Mucosa of stomach (tissue), 1 donor: Measurements from ENCODE around the gene XPNPEP2.

Source experiments
- H3K27me3 ChIP-seq: one replicate; pipeline ENCODE4 v1.7.0; 2013; ENCODE audit warnings: mild to moderate bottlenecking, low read length; ENCODE audit not compliant: control insufficient read depth, insufficient read depth
- H3K36me3 ChIP-seq: one replicate; pipeline ENCODE4 v1.7.0; 2013; ENCODE audit warnings: low read length; ENCODE audit not compliant: control insufficient read depth, insufficient read depth
- H3K4me1 ChIP-seq: one replicate; pipeline ENCODE4 v1.7.0; 2013; ENCODE audit warnings: mild to moderate bottlenecking, low read length; ENCODE audit not compliant: control insufficient read depth, insufficient read depth
- H3K4me3 ChIP-seq: one replicate; pipeline ENCODE4 v1.7.0; 2013; ENCODE audit warnings: low read length
- H3K9ac ChIP-seq: one replicate; pipeline ENCODE4 v1.7.0; 2013; ENCODE audit warnings: mild to moderate bottlenecking, low read length, moderate library complexity
- H3K9me3 ChIP-seq: one replicate; pipeline ENCODE4 v1.7.0; 2013; ENCODE audit warnings: mild to moderate bottlenecking, low read length, moderate library complexity; ENCODE audit not compliant: control insufficient read depth
- donor health status: Pancreatic carcinoma.

The XPNPEP2 gene

GRCh38 chrX:129787336-129788055 lies 48.7 kb downstream of the XPNPEP2 start:
- H3K4me1 ChIP-seq = no peaks in the 10 kb centered on the region
- H3K36me3 ChIP-seq = no peaks in the 10 kb centered on the region

GRCh38 chrX:129788527-129788926 lies 49.7 kb downstream of the XPNPEP2 start:
- Histone ChIP-seq H3K27me3 (no peaks in the 10 kb centered on the region), H3K36me3 (no peaks in the 10 kb centered on the region), H3K4me1 (no peaks in the 10 kb centered on the region)

More at GRCh38 chrX:129787336-129788055, 48.7 kb downstream of the XPNPEP2 start:
- Histone ChIP-seq H3K9ac (no peak overlapping the region), H3K4me3 (no peak overlapping the region), H3K9me3 (no peaks in the 10 kb centered on the region), H3K27me3 (no peaks in the 10 kb centered on the region)

GRCh38 chrX:129790146-129790545 lies 51.4 kb downstream of the XPNPEP2 start:
- Histone ChIP-seq H3K9me3 (no peaks in the 10 kb centered on the region), H3K4me3 (no peak overlapping the region), H3K27me3 (no peaks in the 10 kb centered on the region), H3K4me1 (no peaks in the 10 kb centered on the region), H3K9ac (no peak overlapping the region), H3K36me3 (no peaks in the 10 kb centered on the region)

More at GRCh38 chrX:129788527-129788926, 49.7 kb downstream of the XPNPEP2 start:
- H3K9me3 ChIP-seq = no peaks in the 10 kb centered on the region
- no peak overlapping the region for H3K9ac ChIP-seq
- no peak overlapping the region for H3K4me3 ChIP-seq

GRCh38 chrX:129790808-129791207 lies 52.0 kb downstream of the XPNPEP2 start:
- Histone ChIP-seq H3K4me3 (no peak overlapping the region), H3K27me3 (no peaks in the 10 kb centered on the region), H3K9me3 (no peaks in the 10 kb centered on the region), H3K9ac (no peak overlapping the region), H3K36me3 (no peaks in the 10 kb centered on the region), H3K4me1 (no peaks in the 10 kb centered on the region)

GRCh38 chrX:129791336-129791735 lies 52.6 kb downstream of the XPNPEP2 start:
- no peaks in the 10 kb centered on the region for H3K9me3 ChIP-seq
- no peak overlapping the region for H3K9ac ChIP-seq
- no peak overlapping the region for H3K4me3 ChIP-seq
- no peaks in the 10 kb centered on the region for H3K4me1 ChIP-seq
- no peaks in the 10 kb centered on the region for H3K27me3 ChIP-seq
- no peaks in the 10 kb centered on the region for H3K36me3 ChIP-seq

GRCh38 chrX:129791961-129792570 lies 53.3 kb downstream of the XPNPEP2 start:
- Histone ChIP-seq H3K4me3 (no peak overlapping the region), H3K27me3 (no peaks in the 10 kb centered on the region), H3K9me3 (no peaks in the 10 kb centered on the region), H3K9ac (no peak overlapping the region), H3K4me1 (no peaks in the 10 kb centered on the region), H3K36me3 (no peaks in the 10 kb centered on the region)

GRCh38 chrX:129792586-129793291 lies 54.0 kb downstream of the XPNPEP2 start:
- no peak overlapping the region for H3K9ac ChIP-seq
- H3K36me3 ChIP-seq = no peaks in the 10 kb centered on the region
- H3K4me1 ChIP-seq = no peaks in the 10 kb centered on the region
- no peaks in the 10 kb centered on the region for H3K27me3 ChIP-seq
- no peaks in the 10 kb centered on the region for H3K9me3 ChIP-seq
- no peak overlapping the region for H3K4me3 ChIP-seq

GRCh38 chrX:129793604-129794191 lies 54.9 kb downstream of the XPNPEP2 start:
- H3K4me3 ChIP-seq = no peak overlapping the region
- H3K36me3 ChIP-seq = no peaks in the 10 kb centered on the region
- H3K9me3 ChIP-seq = no peaks in the 10 kb centered on the region
- H3K27me3 ChIP-seq = no peaks in the 10 kb centered on the region
- H3K4me1 ChIP-seq = no peaks in the 10 kb centered on the region
- no peak overlapping the region for H3K9ac ChIP-seq

- Histone ChIP-seq H3K27me3 (no peaks in the 10 kb centered on the region), H3K36me3 (no peaks in the 10 kb centered on the region), H3K4me1 (no peaks in the 10 kb centered on the region), H3K9me3 (no peaks in the 10 kb centered on the region), H3K9ac (no peak overlapping the region), H3K4me3 (no peak overlapping the region)
Measured at GRCh38 chrX:129795584-129795983, 56.8 kb downstream of the XPNPEP2 start.

GRCh38 chrX:129797251-129797906 lies 58.6 kb downstream of the XPNPEP2 start:
- Histone ChIP-seq H3K9me3 (no peaks in the 10 kb centered on the region), H3K36me3 (no peaks in the 10 kb centered on the region), H3K4me1 (no peaks in the 10 kb centered on the region), H3K4me3 (no peak overlapping the region), H3K27me3 (no peaks in the 10 kb centered on the region), H3K9ac (no peak overlapping the region)

GRCh38 chrX:129798456-129798855 lies 59.7 kb downstream of the XPNPEP2 start:
- Histone ChIP-seq H3K9ac (no peak overlapping the region), H3K4me3 (no peak overlapping the region), H3K27me3 (no peaks in the 10 kb centered on the region), H3K9me3 (no peaks in the 10 kb centered on the region), H3K4me1 (no peaks in the 10 kb centered on the region), H3K36me3 (no peaks in the 10 kb centered on the region)
